ENCODE results near the gene SIGLEC6. TPM values are rescaled to one million over a fixed set of nuclear protein-coding genes. Genes with fewer than 3 reads are reported as not detected.

The SIGLEC6 gene
- total RNA-seq, 4 donors from 2014 or later: 0.47 to 3.4 TPM; not detected in 2

- no peak overlapping the region for H3K4me3 ChIP-seq (ENCODE audit: low read depth, poor library complexity, severe bottlenecking)
- intact Hi-C loops (cut with DNase I; ENCODE audit: low total_unique reads): no loop called here
- TF ChIP-seq CTCF (IDR thresholded peaks at IDR 0.05): no peak
- TF ChIP-seq POLR2A (IDR thresholded peaks at IDR 0.05): no peak
- WGBS, 2 donors: 68 to 69% methylated on average over 4 of the region's 4 CpGs
- no peak for DNase-seq (ENCODE audit: low spot score in 2 of 2)
Measured at GRCh38 chr19:51565583-51565982, 34.1 kb upstream of the SIGLEC6 start.

GRCh38 chr19:51564791-51565190 is 33.3 kb upstream of the SIGLEC6 start:
- H3K4me3 ChIP-seq (ENCODE audit: low read depth, poor library complexity, severe bottlenecking): no peak overlapping the region
- intact Hi-C loops (cut with DNase I; ENCODE audit: low total_unique reads): no loop called here
- no peak for TF ChIP-seq POLR2A (IDR thresholded peaks at IDR 0.05)
- no peak for TF ChIP-seq CTCF (IDR thresholded peaks at IDR 0.05)
- WGBS, 2 donors: 42 to 44% methylated on average over 6 of the region's 6 CpGs
- DNase-seq (ENCODE audit: low spot score in 2 of 2): no peak

GRCh38 chr19:51560339-51560738 is 28.9 kb upstream of the SIGLEC6 start:
- no peak for TF ChIP-seq POLR2A (IDR thresholded peaks at IDR 0.05)
- no peak for TF ChIP-seq CTCF (IDR thresholded peaks at IDR 0.05)
- DNase-seq (ENCODE audit: low spot score in 2 of 2): peak in 1 of 2 donors; percentile 66
- intact Hi-C loops (cut with DNase I; ENCODE audit: low total_unique reads): no loop called here
- 27 to 39% methylated on average over 4 of the region's 4 CpGs for WGBS, 2 donors
- H3K4me3 ChIP-seq (ENCODE audit: low read depth, poor library complexity, severe bottlenecking): no peak overlapping the region

GRCh38 chr19:51559240-51559639 is 27.8 kb upstream of the SIGLEC6 start:
- no peak for TF ChIP-seq POLR2A (IDR thresholded peaks at IDR 0.05)
- TF ChIP-seq CTCF (IDR thresholded peaks at IDR 0.05): no peak
- no peak overlapping the region for H3K4me3 ChIP-seq (ENCODE audit: low read depth, poor library complexity, severe bottlenecking)
- 65 to 72% methylated on average over 1 of the region's 1 CpG for WGBS, 2 donors
- intact Hi-C loops (cut with DNase I; ENCODE audit: low total_unique reads): no loop called here
- no peak for DNase-seq (ENCODE audit: low spot score in 2 of 2)

GRCh38 chr19:51552996-51553725 is 21.7 kb upstream of the SIGLEC6 start:
- intact Hi-C loops (cut with DNase I; ENCODE audit: low total_unique reads): no loop called here
- no peak overlapping the region for H3K4me3 ChIP-seq (ENCODE audit: low read depth, poor library complexity, severe bottlenecking)
- WGBS, 2 donors: 6 to 12% methylated on average over 20 of the region's 20 CpGs
- DNase-seq (ENCODE audit: low spot score in 2 of 2): peak in 1 of 2 donors; percentile 87
- TF ChIP-seq CTCF (IDR thresholded peaks at IDR 0.05) (no peak), POLR2A (IDR thresholded peaks at IDR 0.05) (no peak)

GRCh38 chr19:51552608-51552995 is 21.1 kb upstream of the SIGLEC6 start:
- TF ChIP-seq CTCF (IDR thresholded peaks at IDR 0.05) (no peak), POLR2A (IDR thresholded peaks at IDR 0.05) (no peak)
- intact Hi-C loops (cut with DNase I; ENCODE audit: low total_unique reads): no loop called here
- whole genome bisulfite sequencing, 2 donors: 11 to 30% methylated on average over 1 of the region's 1 CpG
- no peak for DNase-seq (ENCODE audit: low spot score in 2 of 2)
- no peak overlapping the region for H3K4me3 ChIP-seq (ENCODE audit: low read depth, poor library complexity, severe bottlenecking)

Measured in lower leg skin (tissue), 4 donors.